Liver (tissue), 3 donors: ENCODE data around the gene SMAD9.

Experiments
- HNF4A ChIP-seq, 2 donors: conservative IDR thresholded peaks; 2 replicates each; pipeline ENCODE4 v1.6.1; 2016; ENCODE audit warnings: antibody characterized with exemption in 2 of 2, mild to moderate bottlenecking in 2 of 2
- TF ChIP-seq, protein P1 (sequence below): fragments of 150-350 bp; IDR thresholded peaks from 2 replicates; pipeline ENCODE4 v1.5.1; 2017; ENCODE audit warnings: improper control_type of control experiment, low read depth, low read length; ENCODE audit not compliant: missing input control
- donor health status: healthy.
- donor health status: healthy.

DNA sequence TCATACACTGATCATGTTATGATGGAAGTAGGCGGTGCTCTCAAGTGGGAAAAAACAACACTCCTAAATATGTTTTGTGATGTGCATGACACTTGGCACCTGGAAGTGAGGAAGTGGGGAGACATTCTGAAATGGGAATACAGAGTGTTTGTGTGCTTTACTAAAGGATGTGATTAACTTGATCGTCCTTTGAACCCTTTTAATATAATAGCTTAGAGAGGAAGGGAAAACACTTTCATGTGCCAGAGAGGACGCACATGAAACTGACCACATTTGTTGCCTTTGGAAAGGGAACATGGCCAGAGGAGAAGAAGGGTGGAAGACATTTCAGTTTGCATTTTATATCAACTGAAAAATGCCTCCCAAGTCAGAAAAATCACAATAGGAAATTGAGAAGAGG, 31.4 kb downstream of the SMAD9 start:
- TF ChIP-seq, protein P1, sequence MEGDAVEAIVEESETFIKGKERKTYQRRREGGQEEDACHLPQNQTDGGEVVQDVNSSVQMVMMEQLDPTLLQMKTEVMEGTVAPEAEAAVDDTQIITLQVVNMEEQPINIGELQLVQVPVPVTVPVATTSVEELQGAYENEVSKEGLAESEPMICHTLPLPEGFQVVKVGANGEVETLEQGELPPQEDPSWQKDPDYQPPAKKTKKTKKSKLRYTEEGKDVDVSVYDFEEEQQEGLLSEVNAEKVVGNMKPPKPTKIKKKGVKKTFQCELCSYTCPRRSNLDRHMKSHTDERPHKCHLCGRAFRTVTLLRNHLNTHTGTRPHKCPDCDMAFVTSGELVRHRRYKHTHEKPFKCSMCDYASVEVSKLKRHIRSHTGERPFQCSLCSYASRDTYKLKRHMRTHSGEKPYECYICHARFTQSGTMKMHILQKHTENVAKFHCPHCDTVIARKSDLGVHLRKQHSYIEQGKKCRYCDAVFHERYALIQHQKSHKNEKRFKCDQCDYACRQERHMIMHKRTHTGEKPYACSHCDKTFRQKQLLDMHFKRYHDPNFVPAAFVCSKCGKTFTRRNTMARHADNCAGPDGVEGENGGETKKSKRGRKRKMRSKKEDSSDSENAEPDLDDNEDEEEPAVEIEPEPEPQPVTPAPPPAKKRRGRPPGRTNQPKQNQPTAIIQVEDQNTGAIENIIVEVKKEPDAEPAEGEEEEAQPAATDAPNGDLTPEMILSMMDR, result no peak
- TF ChIP-seq HNF4A (conservative IDR thresholded peaks at IDR 0.05), result no peak
